ENCODE data around the gene SOX5. TPM values are rescaled to one million over a fixed set of nuclear protein-coding genes. Genes with fewer than 3 reads are reported as not detected.

The SOX5 gene
- total RNA-seq, result 2.0 TPM
- 0.64 TPM for polyA plus RNA-seq
- long read RNA-seq, donor 1, result 0 reads
- long read RNA-seq, donor 2, result 0 reads
- long read RNA-seq, donor 3, result 0 reads
- long read RNA-seq, donor 4, result 0 reads
- long read RNA-seq, donor 5, result 0 reads
- long read RNA-seq, donor 6, result 0 reads
- long read RNA-seq, donor 7, result 0 reads
- long read RNA-seq, donor 8, result 0 reads
- long read RNA-seq, donor 9, result 0 reads
- long read RNA-seq, donor 10, result 0 reads

GRCh38 chr12:23949348-23950209, at the start of gene SOX5:
SOX5 (minus strand) TSS chr12:23949670; CDS start chr12:23949601, 69 bp downstream.
- Histone ChIP-seq H3K27me3 (ENCODE audit: control insufficient read depth in 2 of 2, insufficient read depth in 1 of 2, low read length in 1 of 2) (peaks cover 2 to 26% of the 10 kb centered on the region in 2 donors), H3K36me3 (ENCODE audit: control insufficient read depth in 2 of 2, insufficient read depth in 2 of 2, low read length in 1 of 2) (no peaks in the 10 kb centered on the region), H3K4me1 (ENCODE audit: control insufficient read depth in 2 of 2, insufficient read depth in 2 of 2, low read length in 2 of 2) (peaks cover 0 to 4% of the 10 kb centered on the region in 2 donors), H3K4me3 (ENCODE audit: low read length in 2 of 2) (no peak within 1 kb of the TSS), H3K9me3 (ENCODE audit: control insufficient read depth in 2 of 2, insufficient read depth in 1 of 2, low read length in 1 of 2) (no peaks in the 10 kb centered on the region), H3K27ac (ENCODE audit: low read depth in 1 of 2, low read length in 1 of 2) (no peak within 1 kb of the TSS)
- 4% methylated on average over 13 of the region's 13 CpGs for WGBS
- peak in 1 of 9 donors; percentile 12 for DNase-seq (ENCODE audit: low read depth in 6 of 9, low spot score in 9 of 9)

GRCh38 chr12:23987046-23987445, 37.6 kb upstream of the SOX5 start:
- 96% methylated on average over 1 of the region's 1 CpG for WGBS
- Histone ChIP-seq H3K4me1 (ENCODE audit: control insufficient read depth in 2 of 2, insufficient read depth in 2 of 2, low read length in 2 of 2) (no peaks in the 10 kb centered on the region), H3K27me3 (ENCODE audit: control insufficient read depth in 2 of 2, insufficient read depth in 1 of 2, low read length in 1 of 2) (no peaks in the 10 kb centered on the region), H3K27ac (ENCODE audit: low read depth in 1 of 2, low read length in 1 of 2) (no peak overlapping the region), H3K36me3 (ENCODE audit: control insufficient read depth in 2 of 2, insufficient read depth in 2 of 2, low read length in 1 of 2) (no peaks in the 10 kb centered on the region), H3K4me3 (ENCODE audit: low read length in 2 of 2) (no peak overlapping the region), H3K9me3 (ENCODE audit: control insufficient read depth in 2 of 2, insufficient read depth in 1 of 2, low read length in 1 of 2) (no peaks in the 10 kb centered on the region)
- DNase-seq (ENCODE audit: low read depth in 6 of 9, low spot score in 9 of 9), result no peak

GRCh38 chr12:23980826-23981225, 31.4 kb upstream of the SOX5 start:
- Histone ChIP-seq H3K27ac (ENCODE audit: low read depth in 1 of 2, low read length in 1 of 2) (no peak overlapping the region), H3K4me3 (ENCODE audit: low read length in 2 of 2) (no peak overlapping the region), H3K9me3 (ENCODE audit: control insufficient read depth in 2 of 2, insufficient read depth in 1 of 2, low read length in 1 of 2) (no peaks in the 10 kb centered on the region), H3K4me1 (ENCODE audit: control insufficient read depth in 2 of 2, insufficient read depth in 2 of 2, low read length in 2 of 2) (no peaks in the 10 kb centered on the region), H3K27me3 (ENCODE audit: control insufficient read depth in 2 of 2, insufficient read depth in 1 of 2, low read length in 1 of 2) (no peaks in the 10 kb centered on the region), H3K36me3 (ENCODE audit: control insufficient read depth in 2 of 2, insufficient read depth in 2 of 2, low read length in 1 of 2) (no peaks in the 10 kb centered on the region)
- 86% methylated on average over 3 of the region's 3 CpGs for WGBS
- no peak for DNase-seq (ENCODE audit: low read depth in 6 of 9, low spot score in 9 of 9)

GRCh38 chr12:23964812-23965211, 15.3 kb upstream of the SOX5 start:
- H3K4me3 ChIP-seq (ENCODE audit: low read length in 2 of 2), result no peak overlapping the region
- WGBS, result 93% methylated on average over 10 of the region's 10 CpGs

GRCh38 chr12:23959826-23960225, 10.4 kb upstream of the SOX5 start:
- no peaks in the 10 kb centered on the region for H3K36me3 ChIP-seq (ENCODE audit: control insufficient read depth in 2 of 2, insufficient read depth in 2 of 2, low read length in 1 of 2)
- H3K4me1 ChIP-seq (ENCODE audit: control insufficient read depth in 2 of 2, insufficient read depth in 2 of 2, low read length in 2 of 2), result no peaks in the 10 kb centered on the region
- H3K27ac ChIP-seq (ENCODE audit: low read depth in 1 of 2, low read length in 1 of 2), result no peak overlapping the region
- H3K27me3 ChIP-seq (ENCODE audit: control insufficient read depth in 2 of 2, insufficient read depth in 1 of 2, low read length in 1 of 2), result no peaks in the 10 kb centered on the region
- DNase-seq (ENCODE audit: low read depth in 6 of 9, low spot score in 9 of 9), result no peak
- H3K9me3 ChIP-seq (ENCODE audit: control insufficient read depth in 2 of 2, insufficient read depth in 1 of 2, low read length in 1 of 2), result no peaks in the 10 kb centered on the region
- H3K4me3 ChIP-seq (ENCODE audit: low read length in 2 of 2), result no peak overlapping the region
- 93% methylated on average over 1 of the region's 1 CpG for WGBS

More at GRCh38 chr12:23964812-23965211, 15.3 kb upstream of the SOX5 start:
- H3K27me3 ChIP-seq (ENCODE audit: control insufficient read depth in 2 of 2, insufficient read depth in 1 of 2, low read length in 1 of 2), result no peaks in the 10 kb centered on the region
- H3K9me3 ChIP-seq (ENCODE audit: control insufficient read depth in 2 of 2, insufficient read depth in 1 of 2, low read length in 1 of 2), result no peaks in the 10 kb centered on the region
- no peak for DNase-seq (ENCODE audit: low read depth in 6 of 9, low spot score in 9 of 9)
- no peaks in the 10 kb centered on the region for H3K4me1 ChIP-seq (ENCODE audit: control insufficient read depth in 2 of 2, insufficient read depth in 2 of 2, low read length in 2 of 2)
- no peaks in the 10 kb centered on the region for H3K36me3 ChIP-seq (ENCODE audit: control insufficient read depth in 2 of 2, insufficient read depth in 2 of 2, low read length in 1 of 2)
- H3K27ac ChIP-seq (ENCODE audit: low read depth in 1 of 2, low read length in 1 of 2), result no peak overlapping the region

GRCh38 chr12:23954332-23954731, 4.9 kb upstream of the SOX5 start:
- no peak for DNase-seq (ENCODE audit: low read depth in 6 of 9, low spot score in 9 of 9)
- Histone ChIP-seq H3K9me3 (ENCODE audit: control insufficient read depth in 2 of 2, insufficient read depth in 1 of 2, low read length in 1 of 2) (no peaks in the 10 kb centered on the region), H3K36me3 (ENCODE audit: control insufficient read depth in 2 of 2, insufficient read depth in 2 of 2, low read length in 1 of 2) (no peaks in the 10 kb centered on the region), H3K27me3 (ENCODE audit: control insufficient read depth in 2 of 2, insufficient read depth in 1 of 2, low read length in 1 of 2) (peaks cover 0 to 18% of the 10 kb centered on the region in 2 donors), H3K4me1 (ENCODE audit: control insufficient read depth in 2 of 2, insufficient read depth in 2 of 2, low read length in 2 of 2) (peaks cover 0 to 4% of the 10 kb centered on the region in 2 donors), H3K27ac (ENCODE audit: low read depth in 1 of 2, low read length in 1 of 2) (no peak overlapping the region), H3K4me3 (ENCODE audit: low read length in 2 of 2) (no peak overlapping the region)

GRCh38 chr12:23952071-23952470, 2.6 kb upstream of the SOX5 start:
- H3K27me3 ChIP-seq (ENCODE audit: control insufficient read depth in 2 of 2, insufficient read depth in 1 of 2, low read length in 1 of 2), result peaks cover 2 to 26% of the 10 kb centered on the region in 2 donors
- H3K36me3 ChIP-seq (ENCODE audit: control insufficient read depth in 2 of 2, insufficient read depth in 2 of 2, low read length in 1 of 2), result no peaks in the 10 kb centered on the region
- H3K4me1 ChIP-seq (ENCODE audit: control insufficient read depth in 2 of 2, insufficient read depth in 2 of 2, low read length in 2 of 2), result peaks cover 0 to 4% of the 10 kb centered on the region in 2 donors
- DNase-seq (ENCODE audit: low read depth in 6 of 9, low spot score in 9 of 9), result no peak
- H3K9me3 ChIP-seq (ENCODE audit: control insufficient read depth in 2 of 2, insufficient read depth in 1 of 2, low read length in 1 of 2), result no peaks in the 10 kb centered on the region
- no peak overlapping the region for H3K4me3 ChIP-seq (ENCODE audit: low read length in 2 of 2)
- WGBS, result 93% methylated on average over 3 of the region's 3 CpGs
- no peak overlapping the region for H3K27ac ChIP-seq (ENCODE audit: low read depth in 1 of 2, low read length in 1 of 2)

- Histone ChIP-seq H3K36me3 (ENCODE audit: control insufficient read depth in 2 of 2, insufficient read depth in 2 of 2, low read length in 1 of 2) (no peaks in the 10 kb centered on the region), H3K9me3 (ENCODE audit: control insufficient read depth in 2 of 2, insufficient read depth in 1 of 2, low read length in 1 of 2) (no peaks in the 10 kb centered on the region), H3K27me3 (ENCODE audit: control insufficient read depth in 2 of 2, insufficient read depth in 1 of 2, low read length in 1 of 2) (peaks cover 2 to 26% of the 10 kb centered on the region in 2 donors), H3K4me3 (ENCODE audit: low read length in 2 of 2) (no peak overlapping the region), H3K27ac (ENCODE audit: low read depth in 1 of 2, low read length in 1 of 2) (no peak overlapping the region), H3K4me1 (ENCODE audit: control insufficient read depth in 2 of 2, insufficient read depth in 2 of 2, low read length in 2 of 2) (peaks cover 0 to 4% of the 10 kb centered on the region in 2 donors)
- 81% methylated on average over 11 of the region's 11 CpGs for WGBS
- DNase-seq (ENCODE audit: low read depth in 6 of 9, low spot score in 9 of 9), result no peak
These were observed 1.4 kb upstream of the SOX5 start for GRCh38 chr12:23950775-23951451.

All from thymus (tissue), 14 donors.